HUES48 (cell line): ENCODE measurements around the gene CHD9.
A peak's percentile ranks its signal among the peaks of the same experiment; 100 is the strongest.

Source experiments
- H3K27ac ChIP-seq: one replicate; pipeline ENCODE4 v1.7.0; 2013; ENCODE audit warnings: low read depth, low read length, inconsistent platforms
- H3K27me3 ChIP-seq: 2 replicates; pipeline ENCODE4 v1.6.1; 2013; ENCODE audit warnings: mild to moderate bottlenecking, low read length; ENCODE audit not compliant: control insufficient read depth, insufficient read depth
- H3K36me3 ChIP-seq: 2 replicates; pipeline ENCODE4 v1.6.1; 2013; ENCODE audit warnings: low read length; ENCODE audit not compliant: control insufficient read depth, insufficient read depth
- H3K4me1 ChIP-seq: 2 replicates; pipeline ENCODE4 v1.6.1; 2013; ENCODE audit warnings: mild to moderate bottlenecking, low read length; ENCODE audit not compliant: control insufficient read depth, insufficient read depth
- H3K4me3 ChIP-seq: 2 replicates; pipeline ENCODE4 v1.5.1; 2013; ENCODE audit warnings: mild to moderate bottlenecking, low read depth, low read length
- H3K9ac ChIP-seq: 2 replicates; pipeline ENCODE4 v1.6.1; 2013; ENCODE audit warnings: mild to moderate bottlenecking, low read depth, low read length, moderate library complexity
- H3K9me3 ChIP-seq: 2 replicates; pipeline ENCODE4 v1.6.1; 2013; ENCODE audit warnings: low read length; ENCODE audit not compliant: control insufficient read depth, insufficient read depth

Gene CHD9, protein sequence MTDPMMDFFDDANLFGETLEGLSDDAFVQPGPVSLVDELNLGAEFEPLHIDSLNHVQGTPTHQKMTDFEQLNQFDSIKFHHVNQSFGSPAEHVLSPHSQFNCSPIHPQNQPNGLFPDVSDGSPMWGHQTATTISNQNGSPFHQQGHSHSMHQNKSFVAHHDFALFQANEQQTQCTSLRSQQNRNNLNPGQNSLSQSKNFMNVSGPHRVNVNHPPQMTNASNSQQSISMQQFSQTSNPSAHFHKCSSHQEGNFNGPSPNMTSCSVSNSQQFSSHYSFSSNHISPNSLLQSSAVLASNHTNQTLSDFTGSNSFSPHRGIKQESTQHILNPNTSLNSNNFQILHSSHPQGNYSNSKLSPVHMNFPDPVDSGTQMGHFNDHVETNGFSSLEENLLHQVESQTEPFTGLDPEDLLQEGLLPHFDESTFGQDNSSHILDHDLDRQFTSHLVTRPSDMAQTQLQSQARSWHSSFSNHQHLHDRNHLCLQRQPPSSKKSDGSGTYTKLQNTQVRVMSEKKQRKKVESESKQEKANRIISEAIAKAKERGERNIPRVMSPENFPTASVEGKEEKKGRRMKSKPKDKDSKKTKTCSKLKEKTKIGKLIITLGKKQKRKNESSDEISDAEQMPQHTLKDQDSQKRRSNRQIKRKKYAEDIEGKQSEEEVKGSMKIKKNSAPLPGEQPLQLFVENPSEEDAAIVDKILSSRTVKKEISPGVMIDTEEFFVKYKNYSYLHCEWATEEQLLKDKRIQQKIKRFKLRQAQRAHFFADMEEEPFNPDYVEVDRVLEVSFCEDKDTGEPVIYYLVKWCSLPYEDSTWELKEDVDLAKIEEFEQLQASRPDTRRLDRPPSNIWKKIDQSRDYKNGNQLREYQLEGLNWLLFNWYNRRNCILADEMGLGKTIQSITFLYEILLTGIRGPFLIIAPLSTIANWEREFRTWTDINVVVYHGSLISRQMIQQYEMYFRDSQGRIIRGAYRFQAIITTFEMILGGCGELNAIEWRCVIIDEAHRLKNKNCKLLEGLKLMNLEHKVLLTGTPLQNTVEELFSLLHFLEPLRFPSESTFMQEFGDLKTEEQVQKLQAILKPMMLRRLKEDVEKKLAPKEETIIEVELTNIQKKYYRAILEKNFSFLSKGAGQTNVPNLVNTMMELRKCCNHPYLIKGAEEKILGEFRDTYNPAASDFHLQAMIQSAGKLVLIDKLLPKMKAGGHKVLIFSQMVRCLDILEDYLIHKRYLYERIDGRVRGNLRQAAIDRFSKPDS (N-terminal part only)

DNA sequence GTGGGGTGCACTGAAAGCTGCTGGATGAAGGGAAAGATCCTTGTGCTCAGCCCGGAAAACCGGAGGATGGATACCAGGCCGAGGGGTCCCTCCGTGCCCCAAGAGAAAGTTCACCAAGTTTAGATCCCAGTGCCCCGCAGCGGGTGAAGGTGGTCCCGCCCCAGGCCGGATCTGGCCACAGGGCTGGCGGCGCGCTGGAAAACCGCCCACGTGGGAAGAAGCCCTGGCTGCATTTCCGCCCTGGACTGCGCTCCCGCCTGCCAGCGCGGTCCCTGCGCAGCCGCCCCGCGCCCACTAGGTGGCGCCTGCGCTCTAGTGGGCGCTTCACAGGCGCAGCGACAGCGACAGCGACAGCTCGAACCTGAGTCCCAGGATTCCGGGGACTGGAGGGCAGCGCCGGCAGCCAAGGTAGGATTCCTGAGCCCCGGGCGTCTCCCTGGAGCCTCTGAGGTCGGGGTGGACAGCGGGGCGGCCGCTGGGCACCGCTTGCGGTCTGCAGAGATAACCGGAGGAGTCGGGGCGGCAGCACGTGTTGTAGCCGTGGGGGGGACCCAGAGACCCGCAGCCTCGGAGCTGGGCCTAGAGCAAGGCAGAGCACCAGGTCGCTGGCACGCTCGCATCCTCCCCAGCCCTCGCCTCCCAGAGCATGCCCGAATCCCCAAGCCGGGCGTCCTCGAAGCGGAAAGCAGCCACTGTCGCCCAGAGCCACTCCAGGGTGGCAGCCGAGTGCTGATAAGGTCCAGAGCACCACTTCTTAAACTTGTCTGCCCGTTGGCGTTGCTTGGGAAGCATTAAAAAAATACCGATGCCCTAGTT is at the start of gene CHD9:
CHD9 (plus strand) TSS at position 322 of the 816 bp plus-strand sequence. CDS start 101,099 bp downstream, outside the sequence.
- Histone ChIP-seq H3K4me3 (peak within 1 kb of the TSS; percentile 68), H3K27me3 (no peaks in the 10 kb centered on the region), H3K9me3 (no peaks in the 10 kb centered on the region), H3K27ac (peak within 1 kb of the TSS; percentile 93), H3K9ac (peak within 1 kb of the TSS; percentile 67), H3K4me1 (peaks cover 22% of the 10 kb centered on the region), H3K36me3 (no peaks in the 10 kb centered on the region)

DNA sequence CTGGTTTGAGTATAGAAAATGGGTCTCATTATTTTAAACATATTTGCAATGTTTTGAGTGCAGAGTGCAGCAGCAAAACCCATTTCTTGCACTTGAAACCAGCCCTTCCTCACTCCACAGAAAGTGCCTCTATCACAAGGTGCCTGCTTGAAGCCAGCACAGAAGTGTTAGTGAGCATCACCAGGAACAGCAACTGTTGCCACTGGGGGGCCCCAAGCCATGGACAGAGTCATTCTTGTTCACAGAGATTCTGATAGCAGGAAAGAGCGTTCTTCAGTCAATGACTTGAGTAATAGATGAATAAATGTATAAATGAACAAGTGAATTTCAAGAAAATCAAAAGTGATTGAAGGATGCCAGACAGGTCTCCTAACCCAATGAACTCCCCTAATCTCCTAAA is 47.7 kb upstream of the CHD9 start:
- Histone ChIP-seq H3K9me3 (no peaks in the 10 kb centered on the region), H3K4me3 (no peak overlapping the region), H3K27me3 (no peaks in the 10 kb centered on the region), H3K4me1 (no peaks in the 10 kb centered on the region), H3K9ac (no peak overlapping the region), H3K27ac (no peak overlapping the region), H3K36me3 (no peaks in the 10 kb centered on the region)

DNA sequence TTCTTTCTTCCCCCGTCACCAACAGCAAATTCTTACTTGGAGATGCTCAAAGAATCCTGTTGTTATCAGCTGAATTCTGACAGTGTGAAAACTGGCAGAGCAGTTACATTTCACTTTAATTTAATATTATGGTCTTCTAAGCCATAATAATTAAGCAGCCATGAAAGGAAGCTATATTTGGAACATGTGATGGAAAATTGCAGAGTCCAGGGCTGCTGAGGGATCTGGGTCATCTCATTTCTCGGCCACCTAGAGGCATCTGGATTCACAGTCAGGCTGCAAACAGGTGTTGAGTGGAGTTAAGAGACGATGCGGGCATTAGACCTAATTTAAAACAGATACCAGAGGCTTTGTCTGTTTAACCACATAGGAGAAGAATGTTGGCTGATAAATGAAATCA is 40.5 kb upstream of the CHD9 start:
- Histone ChIP-seq H3K4me3 (no peak overlapping the region), H3K27me3 (no peaks in the 10 kb centered on the region), H3K9ac (no peak overlapping the region), H3K36me3 (no peaks in the 10 kb centered on the region), H3K9me3 (no peaks in the 10 kb centered on the region), H3K27ac (no peak overlapping the region), H3K4me1 (peaks cover 3% of the 10 kb centered on the region; the same call in 1 of the 2 replicates)

DNA sequence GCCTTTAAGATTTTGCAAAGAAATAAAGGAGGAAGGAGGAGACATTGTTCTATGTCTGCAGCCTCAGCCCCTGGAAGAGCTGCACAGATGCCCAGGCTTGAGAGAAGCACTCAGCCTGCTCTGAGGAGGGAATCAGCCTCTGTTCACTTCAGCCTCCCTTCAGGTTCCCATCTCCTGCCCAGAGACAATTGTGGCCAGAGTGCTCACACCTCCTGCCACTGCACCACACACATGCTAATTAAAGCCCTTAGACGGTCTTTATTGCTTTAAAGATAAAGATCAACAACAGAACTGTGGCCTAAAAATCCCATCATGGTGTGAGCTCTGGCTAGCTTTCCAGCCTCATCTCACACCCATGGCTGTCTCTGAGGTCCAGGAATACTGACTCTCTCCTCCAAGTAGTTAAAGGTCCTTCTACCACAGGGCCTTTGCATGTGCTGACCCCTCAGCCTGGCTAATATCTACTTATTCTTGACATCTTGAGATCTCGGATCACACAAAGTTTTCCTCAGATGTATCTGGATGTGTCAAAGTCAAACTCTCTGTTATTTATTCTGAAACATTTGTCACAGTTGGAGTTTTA is 35.9 kb upstream of the CHD9 start:
- H3K4me1 ChIP-seq, result peaks cover 3% of the 10 kb centered on the region; the same call in 1 of the 2 replicates
- no peaks in the 10 kb centered on the region for H3K27me3 ChIP-seq
- no peak overlapping the region for H3K9ac ChIP-seq
- no peak overlapping the region for H3K27ac ChIP-seq
- H3K4me3 ChIP-seq, result no peak overlapping the region
- no peaks in the 10 kb centered on the region for H3K36me3 ChIP-seq
- H3K9me3 ChIP-seq, result no peaks in the 10 kb centered on the region

DNA sequence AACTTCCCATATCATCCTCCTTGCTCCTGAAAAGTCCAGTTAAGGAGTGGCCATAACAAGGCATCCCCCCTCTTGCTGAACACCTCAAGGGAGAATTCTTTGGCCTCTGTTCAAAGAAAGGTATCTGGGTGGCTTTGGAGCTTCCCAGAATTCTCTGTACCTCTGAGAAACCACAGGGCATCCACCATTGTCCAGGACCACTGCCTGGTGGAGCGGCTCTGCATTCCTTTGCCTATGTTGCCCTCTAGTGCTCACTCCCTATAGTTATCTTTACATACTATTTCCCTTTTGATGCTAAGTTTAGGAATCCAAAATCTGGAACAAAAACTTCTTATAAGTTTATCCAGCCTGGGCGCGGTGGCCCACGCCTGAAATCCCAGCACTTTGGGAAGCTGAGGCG is 32.4 kb upstream of the CHD9 start:
- no peak overlapping the region for H3K4me3 ChIP-seq
- no peaks in the 10 kb centered on the region for H3K36me3 ChIP-seq
- no peaks in the 10 kb centered on the region for H3K27me3 ChIP-seq
- H3K4me1 ChIP-seq, result peaks cover 3% of the 10 kb centered on the region; the same call in 1 of the 2 replicates
- H3K9ac ChIP-seq, result no peak overlapping the region
- no peak overlapping the region for H3K27ac ChIP-seq
- H3K9me3 ChIP-seq, result no peaks in the 10 kb centered on the region

DNA sequence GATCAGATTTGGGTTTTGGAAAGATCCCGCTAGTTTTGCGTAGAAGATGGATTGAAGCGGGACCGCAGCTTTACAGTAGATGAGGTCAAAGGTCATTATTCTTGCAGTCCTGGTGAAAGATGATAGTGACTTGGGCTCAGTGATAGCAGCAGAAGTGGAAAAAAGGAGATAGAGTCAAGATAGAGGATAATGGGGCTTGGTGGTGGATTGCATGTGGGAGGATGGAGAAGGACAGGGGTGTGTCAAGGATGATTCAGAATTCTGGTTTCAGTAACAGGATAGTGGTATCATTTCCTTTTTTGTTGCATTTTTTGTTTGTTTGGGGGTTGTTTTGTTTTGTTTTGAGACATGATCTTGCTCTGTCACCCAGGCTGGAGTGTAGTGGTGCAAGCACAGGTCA is 30.7 kb upstream of the CHD9 start:
- H3K4me3 ChIP-seq, result no peak overlapping the region
- H3K36me3 ChIP-seq, result no peaks in the 10 kb centered on the region
- H3K27me3 ChIP-seq, result no peaks in the 10 kb centered on the region
- H3K4me1 ChIP-seq, result no peaks in the 10 kb centered on the region
- no peak overlapping the region for H3K9ac ChIP-seq
- no peaks in the 10 kb centered on the region for H3K9me3 ChIP-seq
- H3K27ac ChIP-seq, result no peak overlapping the region

DNA sequence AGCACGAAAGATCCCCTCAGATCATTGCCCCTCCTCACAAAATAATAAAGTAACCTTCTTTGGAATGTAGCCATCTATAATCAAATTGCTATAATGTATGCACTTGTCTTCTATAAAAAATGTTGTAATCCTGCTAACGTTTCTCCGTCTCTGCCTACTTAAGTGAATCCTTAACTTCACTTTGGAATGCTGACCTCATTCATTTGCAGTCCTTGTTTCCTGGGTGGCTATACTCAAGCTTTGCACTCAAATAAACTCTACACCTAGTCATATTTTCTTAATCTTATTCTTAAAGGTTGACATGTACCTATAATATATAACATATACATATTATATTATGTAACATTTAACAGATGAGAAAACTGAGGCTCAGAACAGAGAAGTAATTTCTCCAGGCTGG is 24.8 kb upstream of the CHD9 start:
- Histone ChIP-seq H3K9ac (no peak overlapping the region), H3K4me3 (no peak overlapping the region), H3K36me3 (no peaks in the 10 kb centered on the region), H3K4me1 (peaks cover 18% of the 10 kb centered on the region), H3K27me3 (no peaks in the 10 kb centered on the region), H3K9me3 (peaks cover 15% of the 10 kb centered on the region), H3K27ac (no peak overlapping the region)

DNA sequence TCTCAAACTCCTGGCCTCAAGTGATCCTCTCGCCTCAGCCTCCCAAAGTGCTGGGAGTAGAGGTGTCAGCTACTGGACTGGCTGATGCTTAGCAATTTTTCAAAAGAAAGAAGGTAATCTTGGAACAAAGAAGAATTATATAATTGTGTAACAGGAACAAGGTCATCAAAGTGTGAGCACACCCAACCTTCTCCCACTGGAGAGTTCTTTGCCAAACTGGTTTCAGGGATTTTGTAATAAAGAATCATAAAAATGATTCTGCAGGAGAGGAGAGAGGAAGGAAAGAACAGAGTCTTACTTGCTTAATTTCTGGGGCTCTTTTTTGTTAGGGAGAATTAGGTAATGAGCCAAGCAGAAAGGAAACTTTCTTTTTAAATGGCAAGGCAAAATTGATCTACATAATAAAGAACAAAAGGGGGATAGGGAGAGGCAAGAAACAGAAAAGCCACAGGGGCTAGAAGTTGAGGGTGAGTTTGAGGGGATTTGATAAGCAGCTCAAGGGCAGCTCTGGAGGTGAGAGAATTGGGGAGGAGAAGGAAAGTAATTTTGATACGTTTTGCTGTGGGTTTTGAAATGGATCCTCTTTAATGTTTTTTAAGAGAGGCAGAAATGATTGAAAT is 23.4 kb upstream of the CHD9 start:
- Histone ChIP-seq H3K36me3 (no peaks in the 10 kb centered on the region), H3K4me3 (peak overlapping the region; percentile 39; the same call in 1 of the 2 replicates), H3K4me1 (peaks cover 18% of the 10 kb centered on the region), H3K9ac (no peak overlapping the region), H3K9me3 (peaks cover 15% of the 10 kb centered on the region), H3K27me3 (no peaks in the 10 kb centered on the region), H3K27ac (peak overlapping the region; percentile 88)

DNA sequence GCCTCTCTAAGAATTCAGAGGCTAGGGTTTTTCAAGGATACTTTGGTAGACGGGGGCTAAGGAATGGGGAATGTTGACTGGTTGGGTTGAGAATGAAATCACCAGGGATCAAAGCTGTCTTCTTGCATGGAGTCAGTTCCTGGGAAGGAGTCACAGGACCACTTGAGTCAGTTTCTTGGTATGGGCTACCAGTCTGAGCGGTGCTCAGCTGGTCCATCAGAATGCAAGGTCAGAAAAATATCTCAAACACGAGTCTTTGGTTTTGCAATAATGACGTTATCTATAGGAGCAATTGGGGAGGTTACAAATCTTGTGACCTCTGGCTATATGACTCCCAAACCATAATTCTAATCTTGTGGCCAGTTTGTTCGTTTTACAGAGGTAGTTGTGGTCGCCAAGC is 20.5 kb upstream of the CHD9 start:
- Histone ChIP-seq H3K27ac (no peak overlapping the region), H3K4me3 (no peak overlapping the region), H3K36me3 (no peaks in the 10 kb centered on the region), H3K9ac (no peak overlapping the region), H3K4me1 (peaks cover 23% of the 10 kb centered on the region), H3K27me3 (no peaks in the 10 kb centered on the region), H3K9me3 (peaks cover 15% of the 10 kb centered on the region)
